MCF 10A (cell line): ENCODE data around the gene TRRAP. TPM values are rescaled to one million over a fixed set of nuclear protein-coding genes. Genes with fewer than 3 reads are reported as not detected.

Experiments
- BruUV-seq: library from RNA; stranded (reverse); fragments of 400-500 nt; replicated peaks from 2 replicates; lab custom pipeline; 2021; lab: Mats Ljungman, UMichigan
- CTCF ChIA-PET: fragments of 300-600 bp; sonication (Branson Sonifier 250); formaldehyde crosslinking; extraction: SDS; loops from one replicate; lab custom pipeline; 2021; ENCODE audit warnings: antibody characterized with exemption, inconsistent platforms; lab: Yijun Ruan, JAX
- POLR2A ChIA-PET: fragments of 300-600, 350-650 bp; sonication (Branson Sonifier 250); formaldehyde crosslinking; extraction: SDS; loops from one replicate; lab custom pipeline; 2020; ENCODE audit warnings: antibody characterized with exemption, inconsistent platforms; lab: Yijun Ruan, JAX
- DNase-seq: peaks from one replicate; pipeline ENCODE4 v3.0.0-alpha.2; 2018; ENCODE audit not compliant: unreplicated experiment
- H3K27ac Mint-ChIP-seq: one replicate; pipeline ENCODE4 v1.8.0; 2022; ENCODE audit warnings: mild to moderate bottlenecking, low read depth, mixed read lengths; ENCODE audit not compliant: unreplicated experiment
- H3K27me3 Mint-ChIP-seq: one replicate; pipeline ENCODE4 v1.8.0; 2022; ENCODE audit warnings: mixed read lengths; ENCODE audit not compliant: insufficient read depth, unreplicated experiment
- H3K36me3 Mint-ChIP-seq: one replicate; pipeline ENCODE4 v1.8.0; 2022; ENCODE audit warnings: mild to moderate bottlenecking, moderate library complexity, mixed read lengths; ENCODE audit not compliant: insufficient read depth, unreplicated experiment
- H3K4me1 Mint-ChIP-seq: one replicate; pipeline ENCODE4 v1.8.0; 2022; ENCODE audit warnings: mixed read lengths; ENCODE audit not compliant: insufficient read depth, unreplicated experiment
- H3K4me3 Mint-ChIP-seq: one replicate; pipeline ENCODE4 v1.8.0; 2022; ENCODE audit warnings: mild to moderate bottlenecking, moderate library complexity, mixed read lengths; ENCODE audit not compliant: unreplicated experiment
- H3K9me3 Mint-ChIP-seq: one replicate; pipeline ENCODE4 v1.8.0; 2022; ENCODE audit warnings: mixed read lengths; ENCODE audit not compliant: unreplicated experiment
- CTCF ChIP-seq: fragments of 200-600 bp; IDR thresholded peaks from one replicate; pipeline ENCODE4 v1.8.0; 2022; ENCODE audit warnings: antibody characterized with exemption, mild to moderate bottlenecking; ENCODE audit not compliant: unreplicated experiment
- intact Hi-C: fragments of 100-400 bp; cut with micrococcal nuclease; formaldehyde crosslinking; loops from 2 replicates; pipeline ENCODE4 v1.14.1; 2022
- total RNA-seq: library from RNA; stranded (reverse); gene quantifications from 2 replicates; pipeline ENCODE4 v1.2.3, GENCODE V29; 2022

The TRRAP gene
- total RNA-seq, 1 experiment from 2014 or later: 30.4 TPM

- H3K4me3 Mint-ChIP-seq: no peak overlapping the region
- H3K27ac Mint-ChIP-seq: no peak overlapping the region
- no TSS peak for BruUV-seq
- H3K4me1 Mint-ChIP-seq: no peaks in the 10 kb centered on the region
- H3K27me3 Mint-ChIP-seq: no peaks in the 10 kb centered on the region
- POLR2A ChIA-PET: no interaction called here
- no peak for TF ChIP-seq CTCF
- H3K36me3 Mint-ChIP-seq: peaks cover 80% of the 10 kb centered on the region
- intact Hi-C loops: no loop called here
- DNase-seq: peak; percentile 15
- CTCF ChIA-PET: interaction anchor here (0.6 to 12.6 kb wide), 8 partner anchors 19 to 288 kb away, joined by 3 to 138 read pairs (median 3); no protein-coding TSS in a partner anchor
- no peaks in the 10 kb centered on the region for H3K9me3 Mint-ChIP-seq
These were observed 158.3 kb downstream of the TRRAP start for GRCh38 chr7:99036546-99037111.

DNA sequence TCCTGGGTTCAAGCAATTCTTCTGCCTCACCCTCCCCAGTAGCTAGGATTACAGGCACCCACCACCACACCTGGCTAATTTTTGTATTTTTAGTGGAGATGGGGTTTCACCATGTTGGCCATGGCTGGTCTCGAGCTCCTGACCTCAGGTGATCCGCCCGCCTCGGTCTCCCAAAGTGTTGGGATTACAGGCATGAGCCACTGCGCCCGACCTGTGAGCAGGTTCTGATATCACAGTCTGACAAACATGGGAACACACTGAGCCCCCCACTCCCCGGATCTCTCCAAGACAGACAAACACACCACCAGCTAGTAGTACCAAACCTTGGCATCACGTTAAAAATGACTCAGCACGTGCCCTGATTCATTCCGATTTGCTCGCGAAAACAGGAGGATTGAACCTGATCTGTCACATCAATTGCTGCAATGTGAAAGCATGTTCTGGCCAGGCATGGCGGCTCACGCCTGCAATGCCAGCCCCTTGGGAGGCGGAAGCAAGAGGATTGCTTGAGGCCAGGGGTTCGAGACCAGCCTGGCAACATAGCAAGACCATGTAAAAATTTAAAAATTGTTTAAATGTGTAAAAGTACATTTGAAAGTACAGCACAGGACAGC lies 159.1 kb downstream of the TRRAP start:
- ChIA-PET POLR2A (interaction anchor here (0.7 kb wide), 1 partner anchor 207 kb away, joined by 3 read pairs; no protein-coding TSS in a partner anchor), CTCF (interaction anchor here (0.5 to 12.6 kb wide), 6 partner anchors 10 to 801 kb away, joined by 3 to 138 read pairs (median 3); no protein-coding TSS in a partner anchor)
- BruUV-seq: no TSS peak
- H3K4me1 Mint-ChIP-seq: no peaks in the 10 kb centered on the region
- intact Hi-C loops: no loop called here
- no peaks in the 10 kb centered on the region for H3K9me3 Mint-ChIP-seq
- H3K4me3 Mint-ChIP-seq: no peak overlapping the region
- H3K27ac Mint-ChIP-seq: no peak overlapping the region
- TF ChIP-seq CTCF: no peak
- DNase-seq: no peak
- H3K27me3 Mint-ChIP-seq: no peaks in the 10 kb centered on the region
- peaks cover 80% of the 10 kb centered on the region for H3K36me3 Mint-ChIP-seq

DNA sequence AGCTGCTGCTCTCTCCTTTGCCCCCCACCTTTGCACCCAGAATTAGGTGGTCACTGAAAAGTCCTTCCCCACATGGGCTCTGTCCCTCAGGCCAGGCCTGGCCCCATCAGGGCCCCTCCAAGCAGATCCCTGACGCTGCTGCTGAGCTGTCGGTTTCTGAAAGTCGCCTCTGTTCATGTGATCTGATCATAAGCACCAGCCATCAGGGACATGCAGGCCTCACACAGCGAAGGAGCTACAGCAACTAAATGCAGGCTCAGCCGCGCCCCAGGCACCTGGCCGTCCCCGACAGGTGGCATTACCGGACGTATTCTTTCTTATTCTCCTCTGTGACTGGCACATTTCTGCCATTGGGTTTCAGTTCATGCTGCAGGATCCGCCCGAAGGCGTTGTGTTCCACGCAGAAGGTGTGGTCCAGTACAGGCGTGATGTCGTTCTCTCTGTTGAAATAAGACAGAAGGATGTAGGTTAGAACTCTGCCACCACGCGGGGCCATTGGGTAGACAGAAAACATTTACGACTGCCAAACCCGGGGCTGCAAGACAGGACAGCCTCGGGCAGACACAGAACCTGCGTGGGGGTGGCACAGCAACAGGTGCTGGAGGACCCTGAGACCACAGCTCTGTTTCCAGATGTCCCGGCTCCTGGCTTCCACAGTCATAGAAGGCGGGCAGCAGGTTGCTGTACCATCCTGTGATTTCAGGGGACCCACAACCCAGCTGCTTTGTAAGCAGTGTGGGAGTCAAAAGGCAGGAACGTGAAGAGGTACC lies 159.9 kb downstream of the TRRAP start:
- POLR2A ChIA-PET: no interaction called here
- no peak for TF ChIP-seq CTCF
- BruUV-seq: no TSS peak
- H3K4me3 Mint-ChIP-seq: no peak overlapping the region
- no peaks in the 10 kb centered on the region for H3K27me3 Mint-ChIP-seq
- H3K27ac Mint-ChIP-seq: no peak overlapping the region
- no peaks in the 10 kb centered on the region for H3K9me3 Mint-ChIP-seq
- intact Hi-C loops: no loop called here
- CTCF ChIA-PET: interaction anchor here (0.5 to 12.6 kb wide), 9 partner anchors 11 to 800 kb away, joined by 3 to 138 read pairs (median 3); no protein-coding TSS in a partner anchor
- H3K4me1 Mint-ChIP-seq: no peaks in the 10 kb centered on the region
- peaks cover 80% of the 10 kb centered on the region for H3K36me3 Mint-ChIP-seq
- DNase-seq: no peak

DNA sequence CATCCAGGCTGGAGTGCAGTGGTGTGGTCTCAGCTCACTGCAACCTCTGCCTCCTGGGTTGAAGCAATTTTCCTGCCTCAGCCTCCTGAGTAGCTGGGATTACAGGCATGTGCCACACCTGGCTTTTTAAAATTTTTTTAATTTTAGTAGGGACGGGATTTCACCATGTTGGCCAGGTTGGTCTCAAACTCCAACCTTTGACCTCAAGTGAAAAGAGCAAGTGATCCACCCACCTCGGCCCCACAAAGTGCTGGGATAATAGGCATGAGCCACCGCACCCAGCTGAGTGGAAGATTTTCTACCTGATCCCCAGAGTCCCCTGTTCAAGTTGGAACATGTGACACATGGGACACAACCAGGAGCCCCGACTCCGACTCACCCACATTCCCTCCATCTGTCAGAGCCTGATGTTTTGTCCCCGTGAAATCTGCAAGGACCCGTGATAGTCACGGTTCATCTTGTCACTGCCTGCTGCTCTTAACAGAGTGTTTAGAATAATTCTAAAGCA lies 161.1 kb downstream of the TRRAP start:
- no TSS peak for BruUV-seq
- POLR2A ChIA-PET: no interaction called here
- Mint-ChIP-seq H3K36me3 (peaks cover 92% of the 10 kb centered on the region), H3K27ac (no peak overlapping the region), H3K27me3 (no peaks in the 10 kb centered on the region), H3K4me1 (no peaks in the 10 kb centered on the region), H3K4me3 (no peak overlapping the region), H3K9me3 (no peaks in the 10 kb centered on the region)
- DNase-seq: no peak
- no peak for TF ChIP-seq CTCF
- CTCF ChIA-PET: interaction anchor here (0.6 to 12.6 kb wide), 5 partner anchors 11 to 294 kb away, joined by 3 to 138 read pairs (median 3); no protein-coding TSS in a partner anchor
- intact Hi-C loops: no loop called here
